SK-N-DZ (cell line): ENCODE data around the gene IGFBP1. TPM values are rescaled to one million over a fixed set of nuclear protein-coding genes. Genes with fewer than 3 reads are reported as not detected.
A peak's percentile ranks its signal among the peaks of the same experiment; 100 is the strongest.
"Not testable (repeated sequence)": the region's sequence is repeated elsewhere in the genome, so short reads cannot be mapped to it uniquely, and the experiment has no call there.

Experiments
- DNase-seq: peaks from one replicate; pipeline ENCODE4 v3.0.0-alpha.2; 2015; ENCODE audit warnings: low spot score
- polyA plus RNA-seq, 2 experiments: library from polyadenylated mRNA; depleted of rRNA; stranded (reverse); fragments of >200 nt; gene quantifications; 2 replicates each; pipeline ENCODE4 v1.2.3, GENCODE V29; 2014

IGFBP1 gene
- polyA plus RNA-seq (2014; cell fraction: cytosol; rRNA removed), result not detected in 2 replicates
- polyA plus RNA-seq (2014; cell fraction: nucleus; rRNA removed), result not detected in 2 replicates

DNA sequence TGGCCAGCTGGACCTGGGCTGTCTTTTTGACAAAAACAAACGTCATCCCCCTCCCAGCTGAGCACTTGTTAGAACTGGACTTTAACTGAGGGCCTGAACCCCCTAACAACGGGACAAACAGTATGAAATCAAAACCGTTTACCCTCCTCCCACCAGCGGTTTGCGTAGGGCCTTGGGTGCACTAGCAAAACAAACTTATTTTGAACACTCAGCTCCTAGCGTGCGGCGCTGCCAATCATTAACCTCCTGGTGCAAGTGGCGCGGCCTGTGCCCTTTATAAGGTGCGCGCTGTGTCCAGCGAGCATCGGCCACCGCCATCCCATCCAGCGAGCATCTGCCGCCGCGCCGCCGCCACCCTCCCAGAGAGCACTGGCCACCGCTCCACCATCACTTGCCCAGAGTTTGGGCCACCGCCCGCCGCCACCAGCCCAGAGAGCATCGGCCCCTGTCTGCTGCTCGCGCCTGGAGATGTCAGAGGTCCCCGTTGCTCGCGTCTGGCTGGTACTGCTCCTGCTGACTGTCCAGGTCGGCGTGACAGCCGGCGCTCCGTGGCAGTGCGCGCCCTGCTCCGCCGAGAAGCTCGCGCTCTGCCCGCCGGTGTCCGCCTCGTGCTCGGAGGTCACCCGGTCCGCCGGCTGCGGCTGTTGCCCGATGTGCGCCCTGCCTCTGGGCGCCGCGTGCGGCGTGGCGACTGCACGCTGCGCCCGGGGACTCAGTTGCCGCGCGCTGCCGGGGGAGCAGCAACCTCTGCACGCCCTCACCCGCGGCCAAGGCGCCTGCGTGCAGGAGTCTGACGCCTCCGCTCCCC is at the start of gene IGFBP1:
IGFBP1 (plus strand) TSS at position 304 of the 808 bp plus-strand sequence; CDS start at position 469, 165 bp downstream.
- peak; percentile 19 for DNase-seq

DNA sequence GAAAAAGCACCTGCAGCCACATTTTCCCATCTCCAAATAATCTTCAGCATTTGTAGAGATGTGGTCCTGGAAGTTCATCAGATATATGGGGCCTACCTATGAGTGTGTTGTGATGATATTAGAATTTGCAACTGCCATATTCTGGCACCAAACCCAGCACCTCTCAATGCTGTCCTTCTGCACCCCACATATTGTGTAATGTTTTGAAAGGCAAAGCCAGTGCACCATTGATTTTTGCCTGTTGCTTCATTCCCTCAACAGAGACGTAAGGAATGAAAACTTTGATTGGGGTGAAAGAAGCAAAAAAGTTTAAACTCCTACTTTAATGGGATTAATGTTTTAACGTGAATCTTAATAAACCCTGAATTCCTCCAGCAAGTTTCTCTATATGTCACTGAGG is 49.4 kb upstream of the IGFBP1 start:
- not testable (repeated sequence) for DNase-seq

DNA sequence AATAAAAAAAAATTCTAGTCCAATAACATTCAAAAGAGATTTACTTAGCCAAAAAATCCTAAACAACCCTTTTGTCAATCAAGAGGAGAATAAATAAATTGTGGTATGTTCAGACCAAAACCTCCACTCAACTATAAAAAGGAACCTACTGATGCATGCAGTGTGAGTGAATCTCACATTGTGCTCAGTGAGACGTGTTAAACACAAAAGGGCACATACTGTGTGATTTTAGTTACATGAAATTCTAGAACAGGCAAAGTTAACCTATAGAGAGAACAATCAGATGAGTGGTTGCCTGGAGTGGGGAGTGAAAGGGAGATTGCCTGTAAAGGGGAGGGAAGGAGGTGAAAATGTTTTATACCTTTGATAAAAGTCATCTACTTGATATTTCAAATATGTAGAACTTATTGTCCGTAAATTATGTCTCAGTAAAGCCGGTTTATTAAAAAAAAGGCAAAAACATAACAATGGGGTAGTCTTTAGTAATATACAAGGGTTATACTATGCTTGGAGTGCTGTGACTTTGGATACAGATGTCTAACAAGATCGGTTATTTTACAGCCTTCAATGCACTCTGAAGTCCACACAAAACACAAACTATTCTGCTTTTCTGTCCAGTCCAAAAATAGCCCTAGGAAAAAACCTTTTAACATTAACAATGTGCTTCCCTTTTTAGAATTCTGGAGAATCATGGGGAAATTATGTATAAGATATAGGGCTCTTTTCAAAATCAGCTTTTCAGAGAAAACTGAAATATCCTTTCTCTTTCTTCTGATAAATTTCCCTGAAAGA is 46.2 kb upstream of the IGFBP1 start:
- not testable (repeated sequence) for DNase-seq

DNA sequence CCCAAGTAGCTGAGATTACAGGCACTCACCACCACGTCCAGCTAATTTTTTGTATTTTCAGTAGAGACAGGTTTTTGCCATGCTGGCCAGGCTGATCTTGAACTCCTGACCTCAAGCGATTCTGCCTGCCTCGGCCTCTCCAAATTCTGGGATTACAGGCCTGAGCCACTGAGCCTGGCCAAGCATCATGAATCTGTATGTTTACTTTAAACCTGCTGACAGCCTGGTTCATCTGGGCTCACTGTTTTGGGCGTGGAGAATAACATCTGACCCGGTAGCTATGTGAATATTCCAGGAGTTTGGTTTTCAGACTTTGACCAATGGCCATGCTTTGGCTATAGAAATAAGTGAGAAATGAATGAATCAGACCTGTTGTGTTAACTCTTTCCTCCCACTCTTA is 41.8 kb upstream of the IGFBP1 start:
- DNase-seq, result not testable (repeated sequence)

DNA sequence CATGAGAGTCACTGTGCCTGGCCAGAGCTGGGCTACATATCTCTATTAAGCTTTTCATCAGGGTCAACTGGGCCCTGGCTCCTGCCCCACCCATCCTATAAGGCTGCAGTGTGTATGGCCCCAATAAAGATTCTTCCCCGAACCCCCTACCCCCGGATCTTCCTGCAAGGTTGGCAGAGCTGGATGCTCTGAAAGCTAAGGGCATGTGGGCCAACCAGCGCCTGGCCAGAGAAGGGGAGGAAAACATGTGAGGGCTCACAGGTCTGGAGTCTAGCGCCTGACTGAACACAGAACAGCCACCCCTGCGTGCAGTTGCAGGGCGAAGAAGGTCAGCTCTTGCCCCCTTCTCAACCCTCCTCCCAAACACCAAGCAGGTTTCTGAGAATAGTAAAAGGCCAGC is 39.6 kb upstream of the IGFBP1 start:
- not testable (repeated sequence) for DNase-seq

DNA sequence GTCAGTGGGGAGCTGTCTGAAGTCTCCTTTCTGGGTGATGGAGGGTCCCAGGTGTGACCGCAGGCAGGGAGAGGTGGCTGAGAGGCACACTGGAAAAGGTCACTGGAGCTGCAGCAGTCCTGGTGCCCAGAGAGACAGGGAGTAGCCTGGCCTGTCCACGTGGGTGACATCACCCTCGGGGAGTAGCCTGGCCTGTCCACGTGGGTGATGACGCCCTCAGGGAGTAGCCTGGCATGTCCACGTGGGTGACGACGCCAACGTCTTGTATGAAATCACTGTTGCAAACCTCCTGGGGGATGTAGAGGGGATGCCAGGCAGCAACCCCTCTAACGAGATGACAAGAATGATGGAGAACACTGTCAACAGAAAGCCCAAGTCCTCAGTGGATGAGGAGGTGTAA is 35.3 kb upstream of the IGFBP1 start:
- DNase-seq, result not testable (repeated sequence)

DNA sequence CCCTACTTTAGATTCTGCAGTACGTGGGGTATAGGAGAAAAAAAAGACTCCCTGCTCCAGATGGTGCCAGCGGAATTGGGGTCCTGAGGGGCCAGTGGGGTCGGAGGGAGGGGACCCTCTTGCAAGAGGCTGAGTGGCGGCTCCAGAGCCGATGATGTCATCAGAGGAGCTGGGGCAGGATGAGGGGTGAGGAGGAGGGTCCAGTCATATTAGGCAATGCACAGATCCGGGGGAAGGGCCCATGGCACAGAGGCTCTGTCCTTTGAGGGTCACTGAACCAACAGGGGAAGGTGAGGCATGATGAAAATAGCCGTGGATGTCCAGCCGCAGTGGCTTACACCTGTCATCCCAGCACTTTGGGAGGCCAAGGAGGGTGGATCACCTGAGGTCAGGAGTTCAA is 34.8 kb upstream of the IGFBP1 start:
- DNase-seq, result not testable (repeated sequence)

DNA sequence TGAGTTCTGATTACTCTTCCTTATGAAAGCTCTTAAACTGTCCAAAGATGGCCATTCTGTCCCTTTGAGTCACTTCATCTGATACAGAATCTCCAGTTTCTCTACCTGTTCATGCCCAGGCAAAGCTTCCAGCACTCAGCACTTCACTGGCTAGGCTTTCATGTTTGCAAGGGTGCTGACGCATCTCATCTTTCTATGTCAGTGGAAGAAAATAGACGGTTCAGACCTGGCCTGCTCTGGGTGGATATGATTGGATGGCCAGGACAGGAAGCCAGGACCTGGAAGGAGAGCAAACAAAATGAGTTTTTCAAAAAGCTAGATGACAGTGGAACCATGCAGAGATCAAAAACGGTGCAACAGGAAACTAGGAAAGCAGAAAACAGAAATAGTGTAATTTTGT is 32.6 kb upstream of the IGFBP1 start:
- not testable (repeated sequence) for DNase-seq

DNA sequence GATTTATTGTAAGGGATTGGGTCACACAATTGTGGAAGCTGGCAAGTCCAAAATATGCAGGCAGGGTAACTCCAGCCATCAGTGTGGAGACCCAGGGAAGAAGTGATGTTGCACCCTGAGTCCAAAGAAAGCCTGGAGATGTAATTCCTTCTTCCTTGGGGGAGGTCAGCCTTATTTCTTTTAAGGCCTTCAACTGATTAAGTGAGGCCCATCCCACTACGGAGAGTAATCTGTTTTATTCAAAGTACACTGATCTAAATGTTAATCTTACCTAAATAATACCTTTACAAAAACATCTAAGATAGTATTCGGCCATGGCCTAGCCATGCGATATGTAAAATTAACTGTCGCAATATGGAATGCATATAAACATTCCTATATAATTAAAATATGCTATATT is 31.4 kb upstream of the IGFBP1 start:
- not testable (repeated sequence) for DNase-seq

DNA sequence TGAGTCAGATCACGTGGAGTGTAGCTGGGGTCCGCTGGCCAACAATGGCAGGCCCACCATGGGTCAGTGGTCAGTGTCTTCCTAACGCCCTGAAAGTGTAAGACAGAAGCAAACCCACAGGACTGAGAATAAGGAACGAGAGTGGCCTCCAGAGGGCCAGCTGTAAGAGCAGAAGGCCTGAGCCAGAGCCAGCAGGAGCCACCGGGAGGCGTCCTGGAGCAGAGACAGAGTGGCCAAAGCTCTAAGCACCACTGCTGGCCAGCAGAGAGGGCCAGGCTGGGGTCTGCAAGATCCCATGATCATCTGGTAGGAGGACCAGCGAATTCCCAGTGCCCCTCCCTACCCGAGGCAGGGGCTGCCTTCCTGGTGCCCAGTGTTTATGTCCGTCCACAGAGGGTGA is 24.6 kb upstream of the IGFBP1 start:
- DNase-seq, result no peak

DNA sequence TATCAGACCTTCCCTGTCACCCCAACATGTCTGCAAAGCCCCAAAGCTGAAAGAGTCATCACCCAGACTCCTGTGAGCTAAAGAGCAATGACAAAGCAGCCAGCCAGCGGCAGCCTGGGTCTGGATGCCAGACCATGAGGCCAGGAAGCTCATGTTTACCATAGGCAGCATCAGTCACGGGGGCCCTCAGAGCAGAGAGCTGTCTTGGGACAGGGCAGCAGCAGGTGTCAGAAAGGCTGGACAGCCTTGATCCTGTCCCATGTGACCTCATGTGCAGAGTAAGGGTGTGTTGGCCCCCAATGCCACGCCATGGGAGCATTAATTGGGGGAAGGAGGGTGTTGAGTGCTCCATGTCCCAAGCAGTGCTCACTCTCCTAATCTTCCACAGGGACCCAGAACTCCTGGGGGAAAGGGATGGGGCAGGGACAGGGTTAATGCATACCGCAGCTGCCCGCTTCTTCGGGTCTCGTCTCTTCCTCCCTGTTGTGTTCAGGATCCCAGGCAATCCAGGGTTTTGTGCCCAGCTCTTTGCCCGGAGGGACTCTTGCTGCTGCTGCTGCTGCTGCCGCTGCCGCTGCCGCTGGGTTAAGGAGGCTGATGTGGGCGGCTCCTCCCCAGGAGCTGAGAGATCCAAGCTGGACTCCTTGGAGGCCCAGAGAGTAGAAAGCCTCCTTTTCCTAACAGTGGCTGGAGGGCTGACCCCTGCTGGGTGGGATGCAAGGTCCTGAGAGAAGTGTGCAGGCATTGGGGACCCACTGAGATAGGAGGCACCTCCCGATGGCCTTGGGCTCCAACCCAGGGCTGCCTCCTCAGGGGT is 22.5 kb upstream of the IGFBP1 start:
- DNase-seq, result no peak

DNA sequence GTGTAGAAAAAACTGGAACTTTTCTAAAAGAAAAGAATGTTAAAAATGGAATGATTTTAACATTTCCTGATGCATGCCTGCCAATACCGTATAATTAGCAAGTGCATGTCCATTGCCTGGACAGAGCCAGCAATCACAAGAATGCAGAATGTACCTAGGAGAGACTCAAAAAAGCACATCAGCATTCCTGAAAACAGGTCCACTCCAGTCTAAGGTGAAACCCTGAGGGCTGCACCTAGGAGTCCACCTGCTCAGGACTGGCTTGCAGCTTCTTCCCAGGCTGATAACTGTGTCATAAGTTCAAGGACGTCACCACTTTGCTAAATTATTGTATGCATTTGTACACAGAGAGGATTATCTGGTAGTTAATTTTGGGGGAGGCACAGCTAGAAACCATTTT is 20.8 kb upstream of the IGFBP1 start:
- no peak for DNase-seq

DNA sequence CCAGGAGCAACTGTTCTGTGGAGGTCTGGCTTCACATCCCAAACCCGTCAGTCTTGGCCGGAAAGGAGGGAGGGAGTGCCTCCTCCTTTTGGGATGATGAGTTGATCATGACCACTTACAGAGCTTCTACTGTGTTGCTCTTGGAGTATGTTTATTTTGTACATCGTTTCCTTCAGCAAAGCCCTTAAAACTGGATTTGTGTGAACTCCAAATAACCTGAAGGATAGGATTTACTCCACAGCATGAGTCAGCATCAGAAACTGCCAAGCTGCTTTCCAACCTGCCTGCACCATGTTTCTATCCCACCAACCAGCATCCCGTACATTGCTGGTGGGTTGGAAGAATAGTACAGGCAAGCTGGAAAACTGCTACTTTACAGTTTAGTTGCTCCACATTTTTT is 18.9 kb upstream of the IGFBP1 start:
- no peak for DNase-seq

DNA sequence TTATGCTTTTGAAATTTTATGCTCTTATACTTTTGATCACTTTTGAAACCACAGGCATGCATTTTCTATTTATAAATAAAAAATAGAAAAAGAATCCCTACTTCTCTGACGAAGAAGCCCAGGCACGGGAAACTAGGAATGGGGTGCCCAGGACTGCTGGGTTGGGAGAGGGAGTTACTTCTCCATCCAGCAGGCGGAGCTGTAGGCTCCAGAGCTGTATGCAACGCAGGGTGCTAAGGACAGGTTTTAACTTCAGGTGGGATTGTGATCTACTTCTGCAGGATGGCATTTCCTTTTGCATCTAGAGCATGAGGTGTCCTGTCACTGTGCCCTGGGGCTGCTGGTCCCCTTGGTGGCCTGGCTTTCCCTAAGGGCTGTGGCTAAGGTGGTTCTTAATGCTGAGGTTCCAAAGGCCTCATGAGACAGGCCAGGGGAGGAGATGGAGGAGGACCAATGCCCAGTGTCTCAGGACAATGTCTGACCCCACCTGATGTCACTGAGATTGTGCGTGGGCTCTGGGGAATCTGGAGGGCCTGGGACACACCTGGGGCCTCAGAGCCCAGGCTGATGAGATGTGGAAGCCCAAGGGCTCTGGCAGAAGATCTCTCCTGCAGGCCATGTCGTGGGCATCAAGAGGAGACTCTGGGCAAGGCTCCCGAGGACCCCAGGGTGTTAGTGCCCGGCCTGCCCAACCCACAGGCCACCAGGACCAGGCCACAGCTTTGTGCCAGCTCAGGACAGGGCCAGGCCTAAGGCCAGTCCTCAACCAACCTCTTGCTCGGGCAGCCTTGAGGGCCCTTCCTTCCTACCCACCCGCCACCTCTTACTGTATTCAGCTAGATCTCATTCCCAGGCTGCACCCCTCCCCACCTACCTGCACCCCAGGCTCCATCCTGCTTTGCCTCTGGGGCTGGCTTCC is 15.9 kb upstream of the IGFBP1 start:
- DNase-seq, result no peak

DNA sequence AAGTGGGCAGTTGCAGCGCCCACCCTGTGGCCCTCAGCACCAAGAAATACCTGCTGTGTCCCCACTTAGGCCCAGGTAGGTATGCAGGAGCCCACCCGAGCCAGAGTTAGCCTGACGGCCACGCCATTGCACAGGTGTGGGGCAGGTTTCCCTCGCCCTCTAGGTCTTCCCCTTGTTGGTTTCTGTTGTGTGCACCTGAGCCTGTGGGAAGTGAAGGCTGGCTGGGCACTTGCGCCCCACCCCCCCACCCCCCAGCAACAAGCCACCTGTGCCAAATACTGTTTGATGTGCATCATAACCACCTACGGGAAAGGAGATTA is 15.3 kb upstream of the IGFBP1 start, which contains the start of gene CCDC201:
CCDC201 (minus strand) TSS at position 48 of the 320 bp plus-strand sequence. CDS start 75 bp downstream, outside the sequence.
- DNase-seq, result no peak

DNA sequence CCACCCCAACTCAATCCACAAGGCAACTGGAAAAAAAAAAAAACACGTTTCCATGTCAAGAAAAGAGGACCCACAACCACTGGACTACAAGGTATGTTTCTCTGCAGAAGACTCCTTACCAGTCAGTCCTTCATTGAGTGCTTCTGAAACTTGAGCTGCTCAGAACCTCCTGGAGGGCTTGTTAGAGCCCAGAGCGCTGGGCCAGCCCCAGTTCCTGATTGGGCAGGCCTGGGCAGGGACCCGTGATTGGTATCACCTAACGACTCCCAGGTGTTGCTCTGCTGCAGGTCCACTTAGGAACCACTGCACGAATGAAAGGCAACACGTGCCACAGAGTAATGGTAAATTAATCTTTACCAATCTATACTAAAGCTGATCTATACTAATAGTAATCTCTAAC is 14.9 kb upstream of the IGFBP1 start:
- no peak for DNase-seq

DNA sequence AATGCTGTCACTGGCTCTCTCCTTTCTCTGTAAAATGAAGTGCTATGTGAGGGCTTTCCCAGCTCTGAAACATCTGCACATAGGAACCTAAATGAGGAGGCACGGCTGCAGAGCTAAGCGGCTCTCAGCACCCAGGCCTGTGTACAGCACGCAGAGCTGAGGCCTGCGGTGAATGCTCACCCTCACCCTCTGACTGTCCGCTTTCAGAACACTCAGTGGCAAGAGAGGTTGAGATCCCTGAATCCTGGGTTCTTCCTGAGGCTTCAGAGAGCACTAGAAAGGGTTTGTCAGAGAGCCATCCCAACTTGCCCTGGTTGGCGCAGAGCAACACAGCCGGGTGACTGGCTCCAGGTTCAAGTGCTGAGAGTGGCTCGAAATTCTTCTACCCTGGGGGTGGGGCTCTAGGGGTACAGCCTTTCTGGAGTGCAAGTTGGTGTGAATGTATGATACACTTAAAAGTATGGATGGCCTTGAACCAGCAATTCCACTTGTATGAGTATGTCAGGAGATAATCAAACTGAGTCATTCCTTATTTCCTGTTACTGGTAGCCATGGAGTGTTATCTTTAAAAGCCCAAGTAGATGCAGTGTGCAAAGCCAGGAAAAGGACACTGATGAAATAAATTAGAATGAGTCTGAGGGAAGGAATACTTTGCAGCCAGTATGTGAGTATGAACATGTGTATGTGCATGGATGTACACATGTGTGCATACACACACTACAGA is 13.7 kb upstream of the IGFBP1 start:
- DNase-seq, result no peak

DNA sequence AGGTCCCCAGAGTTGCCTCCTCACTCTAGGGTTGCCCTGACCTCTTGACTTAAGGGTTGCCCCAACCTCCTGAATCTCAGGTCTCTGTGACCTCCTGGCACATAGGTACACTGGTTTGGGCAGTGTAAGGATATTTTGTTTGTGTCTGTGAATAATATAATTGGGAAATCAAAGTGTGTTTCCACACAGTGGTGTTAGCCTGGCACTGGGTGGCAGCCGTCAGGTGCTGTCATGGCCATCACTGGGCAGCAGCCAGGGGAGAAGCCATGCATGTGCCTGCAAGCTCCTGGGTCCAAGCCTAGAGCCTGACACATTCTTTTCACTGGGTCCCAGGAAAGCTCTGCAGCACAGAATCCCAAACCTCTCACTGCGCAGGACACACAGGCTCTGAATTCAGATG is 11.8 kb upstream of the IGFBP1 start:
- DNase-seq, result no peak

DNA sequence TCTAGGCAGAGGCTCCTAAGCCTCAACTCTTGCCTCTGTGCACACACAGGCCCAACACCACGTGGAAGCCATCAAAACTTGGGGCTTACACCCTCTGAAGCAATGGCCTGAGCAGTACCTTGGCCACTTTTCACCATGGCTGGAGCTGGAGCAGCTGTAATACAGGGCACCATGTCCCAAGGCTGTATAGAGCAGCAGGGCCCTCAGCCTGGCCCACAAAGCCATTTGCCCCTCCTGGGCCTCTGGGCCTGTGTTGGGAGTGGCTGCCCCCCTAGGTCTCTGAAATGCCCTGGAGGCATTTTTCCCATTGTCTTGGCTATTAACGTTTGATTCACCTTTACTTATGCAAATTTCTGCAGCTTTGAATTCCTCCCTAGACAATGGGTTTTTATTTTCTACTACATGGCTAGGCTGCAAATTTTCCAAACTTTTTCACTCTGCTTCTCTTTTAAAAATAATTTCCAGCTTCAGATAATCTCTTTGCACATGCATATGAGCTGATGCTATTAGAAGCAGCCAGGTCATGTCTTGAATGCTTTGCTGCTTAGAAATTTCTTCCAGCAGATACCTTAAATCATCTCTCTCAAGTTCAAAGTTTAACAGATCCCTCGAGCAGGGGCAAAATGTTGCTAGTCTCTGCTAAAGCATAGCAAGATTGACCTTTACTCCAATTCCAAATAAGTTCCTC is 9.7 kb upstream of the IGFBP1 start:
- no peak for DNase-seq
